GM19463 (cell line): ENCODE results near the gene RBFOX2.

Experiments used
- ATAC-seq: cut with Tn5 transposase; IDR thresholded peaks from one replicate; pipeline ENCODE4 v1.9.1; 2021; ENCODE audit warnings: mild to moderate bottlenecking, moderate library complexity; ENCODE audit not compliant: unreplicated experiment

RBFOX2 gene

GRCh38 chr22:35873426-35873825 is 155.2 kb downstream of the RBFOX2 start:
- no peak for ATAC-seq

- ATAC-seq: no peak
These were observed 156.2 kb downstream of the RBFOX2 start for GRCh38 chr22:35872451-35872850.

DNA sequence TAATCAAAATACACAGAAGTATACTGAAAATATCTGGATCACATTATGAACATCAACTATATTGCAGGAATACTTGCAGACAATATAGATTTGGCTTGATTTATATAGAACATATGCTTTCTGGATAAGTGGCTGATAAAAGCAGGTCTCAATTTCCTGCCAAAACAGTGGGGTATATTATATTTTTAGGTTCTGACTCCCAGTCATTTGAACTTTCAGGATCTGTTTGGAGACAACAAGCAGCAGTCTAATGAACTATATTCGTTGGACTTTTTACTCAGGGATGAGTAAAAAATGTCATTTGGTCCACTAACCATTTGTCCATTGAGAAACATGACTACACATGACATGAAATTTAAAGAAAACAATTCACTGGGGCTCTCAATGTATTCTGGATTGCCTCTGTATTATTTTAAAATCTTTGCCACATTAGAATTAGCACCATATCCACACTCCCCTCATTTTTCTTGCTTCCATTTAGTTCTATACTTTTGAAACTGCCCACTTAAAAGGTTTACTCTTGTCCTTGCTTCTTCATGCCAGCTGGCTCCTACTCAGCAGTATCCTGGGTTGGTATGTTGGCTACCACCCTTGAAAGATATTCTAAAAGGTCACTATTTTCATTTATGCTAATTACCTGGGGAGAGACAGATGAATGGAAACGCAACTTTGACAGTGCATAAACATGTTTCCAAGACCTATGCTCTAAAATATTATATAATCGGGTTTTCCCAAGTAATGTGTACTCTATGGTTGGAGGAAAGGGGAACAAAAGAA is 157.9 kb downstream of the RBFOX2 start:
- ATAC-seq: no peak

- no peak for ATAC-seq
These were observed 159.7 kb downstream of the RBFOX2 start for GRCh38 chr22:35868938-35869337.

GRCh38 chr22:35866651-35867050 is 162.0 kb downstream of the RBFOX2 start:
- ATAC-seq: no peak

DNA sequence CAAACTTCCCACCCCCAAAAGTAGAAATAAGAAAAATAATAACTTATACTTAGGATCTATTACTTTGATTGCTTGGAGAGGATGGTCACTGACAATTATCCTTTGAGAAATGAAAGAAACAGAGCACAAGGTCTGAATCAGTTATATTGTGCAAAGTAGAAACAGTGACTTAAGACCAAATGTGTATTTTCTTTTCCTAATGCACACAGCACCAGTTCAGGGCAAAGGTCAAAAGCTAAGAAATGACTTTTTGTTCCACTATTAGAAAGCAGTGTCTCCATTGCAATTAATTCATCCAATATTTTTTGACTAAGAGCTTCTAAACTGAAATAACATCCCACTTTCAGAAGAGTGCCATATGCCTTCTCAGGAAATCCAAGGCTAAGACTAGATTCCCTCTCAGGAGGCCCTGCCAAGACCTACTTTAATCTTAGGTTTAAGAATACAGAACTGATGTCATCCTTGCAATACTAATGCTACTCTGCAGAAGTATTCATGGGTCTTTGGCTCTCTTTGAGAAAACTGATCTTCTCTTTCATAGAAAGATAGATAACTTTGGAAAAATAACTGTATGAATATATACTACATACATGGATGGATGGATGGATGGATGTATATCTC is 164.0 kb downstream of the RBFOX2 start:
- ATAC-seq: no peak

DNA sequence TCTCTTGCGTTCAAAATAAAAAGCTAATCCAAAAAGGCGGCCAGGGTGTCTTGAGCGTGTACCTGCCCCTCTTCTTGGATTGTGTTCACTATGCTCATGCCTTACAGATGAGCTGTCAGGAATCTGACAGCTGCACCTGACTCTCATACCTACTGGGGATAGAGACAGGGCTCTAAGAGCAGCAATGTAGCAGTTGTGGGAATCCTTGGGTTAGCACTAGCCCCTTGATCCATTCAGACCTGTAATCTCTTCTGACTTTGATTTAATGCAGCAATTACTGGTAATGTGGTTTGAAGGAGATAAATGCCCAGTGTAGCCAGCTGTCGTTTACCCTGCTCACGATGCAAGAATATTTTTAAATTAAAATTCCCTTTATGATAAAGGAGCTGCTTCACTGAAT is 165.2 kb downstream of the RBFOX2 start:
- ATAC-seq: no peak

- ATAC-seq: no peak
These were observed 165.9 kb downstream of the RBFOX2 start for GRCh38 chr22:35862697-35863096.

- no peak for ATAC-seq
These were observed 167.2 kb downstream of the RBFOX2 start for GRCh38 chr22:35861451-35861850.

- ATAC-seq: no peak
These were observed 167.8 kb downstream of the RBFOX2 start for GRCh38 chr22:35860837-35861236.

DNA sequence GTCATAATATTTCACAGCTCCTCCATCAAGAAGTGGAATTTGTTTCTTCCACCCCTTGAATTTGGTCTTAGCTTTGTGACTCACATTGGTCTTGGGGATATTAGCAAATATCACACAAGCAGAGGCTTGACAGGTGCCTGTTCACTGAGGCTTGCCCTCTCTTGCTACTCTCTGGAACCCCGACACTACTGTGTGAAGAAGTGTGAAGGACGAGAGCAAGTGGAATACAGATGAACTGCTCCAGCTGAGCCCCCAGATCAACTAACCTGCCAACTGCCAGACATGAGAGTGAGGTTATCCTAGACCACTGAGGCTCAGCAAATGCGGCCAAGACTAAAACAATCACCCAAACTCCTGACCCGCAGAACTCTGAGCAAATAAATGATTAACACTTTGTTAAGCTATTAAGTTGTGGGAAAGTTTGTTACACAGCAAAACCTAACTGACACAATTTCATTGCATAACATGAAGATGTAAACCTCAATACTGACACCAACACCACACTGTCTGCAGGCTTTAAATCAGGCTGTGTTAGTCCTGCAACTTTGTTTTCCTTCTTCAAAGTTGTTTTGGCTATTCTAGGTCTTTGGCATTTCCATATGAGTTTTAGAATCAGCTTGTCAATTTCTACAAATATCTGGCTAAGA is 168.4 kb downstream of the RBFOX2 start:
- ATAC-seq: no peak

- ATAC-seq: no peak
These were observed 174.3 kb downstream of the RBFOX2 start for GRCh38 chr22:35854334-35854733.

GRCh38 chr22:35852076-35852475 is 176.5 kb downstream of the RBFOX2 start:
- no peak for ATAC-seq

GRCh38 chr22:35850831-35851230 is 177.8 kb downstream of the RBFOX2 start:
- no peak for ATAC-seq

- ATAC-seq: no peak
These were observed 181.8 kb downstream of the RBFOX2 start for GRCh38 chr22:35846804-35847203.

GRCh38 chr22:35844886-35845285 is 183.7 kb downstream of the RBFOX2 start:
- ATAC-seq: no peak

DNA sequence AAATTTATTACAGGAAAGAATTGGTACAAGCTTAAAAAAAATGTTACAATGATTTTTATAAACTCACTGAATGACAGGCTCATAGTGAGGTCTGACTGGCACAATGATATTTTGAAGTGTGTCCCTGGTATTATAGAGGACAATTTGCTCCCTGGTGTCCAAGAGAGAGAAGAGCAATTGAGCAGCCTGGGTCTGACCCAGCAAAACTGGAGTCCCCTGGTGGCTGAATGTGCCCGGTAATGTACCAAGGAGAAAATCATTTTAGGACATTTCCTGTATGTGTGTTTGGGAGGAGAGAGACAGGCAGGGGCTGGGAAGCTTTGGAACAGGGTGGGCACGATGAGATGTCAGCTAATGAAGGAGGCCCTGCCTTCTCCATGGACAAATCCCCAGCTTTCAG is 185.7 kb downstream of the RBFOX2 start:
- no peak for ATAC-seq

- no peak for ATAC-seq
These were observed 186.1 kb downstream of the RBFOX2 start for GRCh38 chr22:35842519-35842913.

- no peak for ATAC-seq
These were observed 186.6 kb downstream of the RBFOX2 start for GRCh38 chr22:35841907-35842518.

DNA sequence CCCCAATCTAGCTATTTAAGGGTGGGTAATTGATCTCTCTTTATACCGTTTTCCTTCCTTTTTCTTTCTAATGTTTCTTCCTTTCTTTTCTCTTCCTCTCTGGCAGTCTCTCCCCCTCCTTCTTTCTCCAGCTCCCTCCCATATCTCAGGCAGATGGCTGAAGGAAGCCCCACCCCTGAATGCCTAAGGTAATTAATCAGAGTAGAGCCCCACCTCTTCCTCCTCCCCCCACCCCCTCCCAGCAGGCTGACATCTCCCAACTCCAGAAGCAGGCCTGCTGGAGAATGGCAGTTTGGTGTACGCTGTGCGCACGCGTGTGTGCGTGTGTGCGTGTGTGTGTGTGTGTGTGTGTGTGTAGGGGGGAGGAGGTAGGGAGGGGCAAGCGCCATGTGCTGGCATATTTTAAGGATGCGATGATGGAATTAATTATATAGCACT is 188.3 kb downstream of the RBFOX2 start:
- ATAC-seq: no peak

GRCh38 chr22:35839841-35840301 is 188.8 kb downstream of the RBFOX2 start:
- ATAC-seq: no peak
